ENCODE results near the gene STK39.

STK39 gene

DNA sequence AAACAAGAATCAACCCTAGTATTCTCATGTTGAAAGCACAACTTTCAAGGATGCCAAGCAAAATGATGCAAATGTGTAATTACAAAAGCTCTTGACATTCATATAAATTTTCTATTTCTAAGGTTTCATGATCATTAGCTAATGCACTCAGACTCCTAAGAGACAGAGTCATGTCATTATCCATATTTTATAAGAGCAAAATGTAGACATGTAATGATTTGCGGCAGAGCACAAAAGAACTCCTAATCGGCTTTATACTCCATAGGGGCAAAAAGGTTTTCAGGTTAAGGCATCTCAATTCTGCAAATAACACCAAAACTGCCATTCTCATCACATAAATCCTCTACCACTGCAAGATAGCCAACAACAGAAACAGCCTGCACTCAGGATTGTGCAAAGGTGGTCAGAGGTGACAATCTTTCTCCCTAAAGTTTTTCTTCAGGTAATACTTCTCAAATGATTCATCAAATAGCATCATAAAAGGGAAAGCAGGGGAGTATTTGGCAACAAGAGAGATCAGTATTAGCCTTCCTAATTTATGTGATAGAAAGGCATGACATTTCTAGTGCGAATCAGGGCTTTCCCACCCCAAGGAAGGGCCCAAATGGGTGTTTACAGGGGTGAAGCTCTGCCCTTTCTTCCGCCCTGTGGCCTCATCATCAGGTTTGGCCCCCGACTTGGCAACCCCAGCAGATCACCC lies 64.7 kb downstream of the STK39 start:
- H3K27ac ChIP-seq (ENCODE audit: low read length): no peak overlapping the region
- no peaks in the 10 kb centered on the region for H3K9me3 ChIP-seq (ENCODE audit: control insufficient read depth, insufficient read depth, low read length)
- H3K36me3 ChIP-seq (ENCODE audit: control insufficient read depth, insufficient read depth, low read length): no peaks in the 10 kb centered on the region
- DNase-seq (ENCODE audit: low read depth, low spot score): no peak
- H3K4me1 ChIP-seq (ENCODE audit: control insufficient read depth, insufficient read depth, low read length): no peaks in the 10 kb centered on the region; the same call in 1 of the 2 replicates
- H3K4me3 ChIP-seq (ENCODE audit: low read length): no peak overlapping the region
- WGBS (ENCODE audit: insufficient coverage, insufficient read length): no CpG with 5 or more reads among the region's 5 CpGs
- no peaks in the 10 kb centered on the region for H3K27me3 ChIP-seq (ENCODE audit: control insufficient read depth, insufficient read depth, low read length)

DNA sequence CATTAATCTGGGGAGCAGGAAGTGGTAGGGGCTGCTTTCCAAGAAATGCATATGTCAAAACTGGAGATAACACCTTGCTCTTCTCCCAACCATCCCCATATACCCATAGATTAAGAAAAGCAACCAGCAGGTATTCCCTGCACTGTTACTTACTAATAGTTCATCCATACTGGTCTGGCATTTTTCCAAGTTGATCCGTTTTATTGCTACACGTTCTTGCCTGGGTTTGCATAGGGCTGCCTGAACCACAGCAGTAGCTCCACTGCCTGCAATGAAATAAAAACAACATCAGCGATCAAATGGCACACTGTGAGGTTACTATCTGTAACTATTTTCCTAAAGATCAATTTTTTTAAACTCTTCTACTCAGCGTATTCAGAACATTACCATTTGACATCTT lies 65.6 kb downstream of the STK39 start:
- no CpG with 5 or more reads among the region's 4 CpGs for WGBS (ENCODE audit: insufficient coverage, insufficient read length)
- Histone ChIP-seq H3K27ac (ENCODE audit: low read length) (no peak overlapping the region), H3K27me3 (ENCODE audit: control insufficient read depth, insufficient read depth, low read length) (no peaks in the 10 kb centered on the region), H3K4me3 (ENCODE audit: low read length) (no peak overlapping the region), H3K36me3 (ENCODE audit: control insufficient read depth, insufficient read depth, low read length) (no peaks in the 10 kb centered on the region), H3K4me1 (ENCODE audit: control insufficient read depth, insufficient read depth, low read length) (no peaks in the 10 kb centered on the region; the same call in 1 of the 2 replicates), H3K9me3 (ENCODE audit: control insufficient read depth, insufficient read depth, low read length) (no peaks in the 10 kb centered on the region)
- no peak for DNase-seq (ENCODE audit: low read depth, low spot score)

DNA sequence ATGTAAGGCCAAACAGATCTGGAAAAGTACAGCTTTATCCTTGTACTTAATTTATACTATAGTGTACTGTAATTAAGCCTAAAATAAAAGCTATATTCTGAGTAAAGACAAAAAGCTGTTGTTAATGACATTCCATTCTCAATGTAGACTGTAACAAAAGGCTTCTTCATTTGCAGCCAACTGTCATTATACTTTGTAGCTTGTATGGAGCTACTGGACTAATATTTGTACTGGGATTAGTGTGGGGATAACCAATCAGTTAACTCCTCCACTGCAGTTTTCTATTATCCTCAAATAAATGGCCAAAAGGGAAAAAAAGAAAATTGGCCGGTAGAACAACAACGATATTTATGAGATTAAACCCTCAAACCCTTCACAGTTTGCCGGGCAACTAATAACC lies 66.5 kb downstream of the STK39 start:
- H3K27me3 ChIP-seq (ENCODE audit: control insufficient read depth, insufficient read depth, low read length): no peaks in the 10 kb centered on the region
- DNase-seq (ENCODE audit: low read depth, low spot score): no peak
- no CpG with 5 or more reads among the region's 3 CpGs for WGBS (ENCODE audit: insufficient coverage, insufficient read length)
- no peaks in the 10 kb centered on the region; the same call in 1 of the 2 replicates for H3K4me1 ChIP-seq (ENCODE audit: control insufficient read depth, insufficient read depth, low read length)
- no peaks in the 10 kb centered on the region for H3K36me3 ChIP-seq (ENCODE audit: control insufficient read depth, insufficient read depth, low read length)
- H3K27ac ChIP-seq (ENCODE audit: low read length): no peak overlapping the region
- H3K9me3 ChIP-seq (ENCODE audit: control insufficient read depth, insufficient read depth, low read length): no peaks in the 10 kb centered on the region
- H3K4me3 ChIP-seq (ENCODE audit: low read length): no peak overlapping the region

DNA sequence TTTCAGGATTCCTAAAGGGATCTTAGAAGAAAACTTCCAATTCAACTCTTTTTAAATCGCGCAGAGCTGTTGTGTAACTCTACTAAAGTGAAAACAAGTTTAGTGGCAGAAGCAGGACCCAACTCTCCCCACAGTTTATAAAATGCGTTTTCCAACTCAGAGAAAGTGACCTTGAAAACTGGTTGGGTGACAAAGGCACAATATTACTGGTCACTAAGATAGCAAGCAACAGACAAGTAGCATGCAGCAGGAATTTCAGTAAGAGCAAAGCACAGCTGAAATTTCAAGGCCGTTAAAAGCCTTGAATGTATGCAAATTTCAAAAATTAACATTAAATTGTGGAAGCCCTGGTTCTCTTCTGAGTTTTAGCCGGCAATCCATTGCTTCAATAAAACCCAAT lies 66.9 kb downstream of the STK39 start:
- Histone ChIP-seq H3K27ac (ENCODE audit: low read length) (no peak overlapping the region), H3K4me1 (ENCODE audit: control insufficient read depth, insufficient read depth, low read length) (no peaks in the 10 kb centered on the region; the same call in 1 of the 2 replicates), H3K36me3 (ENCODE audit: control insufficient read depth, insufficient read depth, low read length) (no peaks in the 10 kb centered on the region), H3K4me3 (ENCODE audit: low read length) (no peak overlapping the region), H3K9me3 (ENCODE audit: control insufficient read depth, insufficient read depth, low read length) (no peaks in the 10 kb centered on the region), H3K27me3 (ENCODE audit: control insufficient read depth, insufficient read depth, low read length) (no peaks in the 10 kb centered on the region)
- no CpG with 5 or more reads among the region's 5 CpGs for WGBS (ENCODE audit: insufficient coverage, insufficient read length)
- DNase-seq (ENCODE audit: low read depth, low spot score): no peak

- no peak overlapping the region for H3K27ac ChIP-seq (ENCODE audit: low read length)
- H3K36me3 ChIP-seq (ENCODE audit: control insufficient read depth, insufficient read depth, low read length): no peaks in the 10 kb centered on the region
- H3K4me1 ChIP-seq (ENCODE audit: control insufficient read depth, insufficient read depth, low read length): no peaks in the 10 kb centered on the region; the same call in 1 of the 2 replicates
- WGBS (ENCODE audit: insufficient coverage, insufficient read length): no CpG with 5 or more reads among the region's 5 CpGs
- no peak for DNase-seq (ENCODE audit: low read depth, low spot score)
- H3K27me3 ChIP-seq (ENCODE audit: control insufficient read depth, insufficient read depth, low read length): no peaks in the 10 kb centered on the region
- no peaks in the 10 kb centered on the region for H3K9me3 ChIP-seq (ENCODE audit: control insufficient read depth, insufficient read depth, low read length)
- H3K4me3 ChIP-seq (ENCODE audit: low read length): no peak overlapping the region
Observed at GRCh38 chr2:168179592-168179991, 67.8 kb downstream of the STK39 start.

DNA sequence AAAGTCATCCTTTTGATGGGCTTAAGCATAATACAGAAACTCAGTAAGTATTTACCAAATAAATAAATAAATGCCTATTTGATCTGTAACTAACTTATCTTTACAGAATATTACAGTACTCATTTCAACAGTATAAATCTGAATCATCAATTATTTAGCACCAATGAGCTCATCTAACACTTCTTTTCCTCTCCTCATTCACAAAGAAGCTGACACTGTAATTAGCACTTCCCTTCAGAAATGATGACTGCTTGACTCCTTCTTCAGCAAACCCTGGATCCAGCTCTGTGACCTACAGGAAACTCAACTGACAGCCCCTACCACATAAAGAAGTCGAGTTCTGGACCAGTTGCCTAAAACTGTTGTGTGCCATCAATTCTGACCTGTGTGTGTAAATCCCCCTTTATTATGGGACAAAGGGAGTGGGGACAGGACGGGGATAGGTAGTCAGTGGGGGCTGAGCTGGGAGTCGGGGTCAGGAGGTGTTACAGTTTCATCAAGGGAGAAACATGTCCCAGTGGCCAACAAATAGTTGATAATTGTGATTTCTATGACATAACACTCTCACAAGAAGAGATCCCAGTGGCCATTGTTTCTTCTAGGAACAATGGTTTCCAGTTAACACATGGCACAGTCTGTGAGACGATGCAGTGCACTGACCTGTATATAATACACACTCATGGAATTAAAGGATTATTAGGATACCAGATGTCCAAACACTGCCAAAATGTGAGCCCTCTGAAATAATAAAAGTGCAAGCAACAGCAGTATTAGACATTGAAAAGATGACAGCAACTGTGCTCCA lies 68.7 kb downstream of the STK39 start:
- Histone ChIP-seq H3K27me3 (ENCODE audit: control insufficient read depth, insufficient read depth, low read length) (no peaks in the 10 kb centered on the region), H3K36me3 (ENCODE audit: control insufficient read depth, insufficient read depth, low read length) (no peaks in the 10 kb centered on the region), H3K4me1 (ENCODE audit: control insufficient read depth, insufficient read depth, low read length) (no peaks in the 10 kb centered on the region; the same call in 1 of the 2 replicates), H3K9me3 (ENCODE audit: control insufficient read depth, insufficient read depth, low read length) (no peaks in the 10 kb centered on the region), H3K4me3 (ENCODE audit: low read length) (no peak overlapping the region), H3K27ac (ENCODE audit: low read length) (no peak overlapping the region)
- no peak for DNase-seq (ENCODE audit: low read depth, low spot score)
- WGBS (ENCODE audit: insufficient coverage, insufficient read length): no CpG with 5 or more reads among the region's 4 CpGs

GRCh38 chr2:168176402-168176801 lies 71.0 kb downstream of the STK39 start:
- no CpG with 5 or more reads among the region's 3 CpGs for WGBS (ENCODE audit: insufficient coverage, insufficient read length)
- no peak overlapping the region for H3K27ac ChIP-seq (ENCODE audit: low read length)
- H3K36me3 ChIP-seq (ENCODE audit: control insufficient read depth, insufficient read depth, low read length): no peaks in the 10 kb centered on the region
- H3K9me3 ChIP-seq (ENCODE audit: control insufficient read depth, insufficient read depth, low read length): no peaks in the 10 kb centered on the region
- DNase-seq (ENCODE audit: low read depth, low spot score): no peak
- H3K27me3 ChIP-seq (ENCODE audit: control insufficient read depth, insufficient read depth, low read length): no peaks in the 10 kb centered on the region
- H3K4me1 ChIP-seq (ENCODE audit: control insufficient read depth, insufficient read depth, low read length): no peaks in the 10 kb centered on the region
- H3K4me3 ChIP-seq (ENCODE audit: low read length): no peak overlapping the region

DNA sequence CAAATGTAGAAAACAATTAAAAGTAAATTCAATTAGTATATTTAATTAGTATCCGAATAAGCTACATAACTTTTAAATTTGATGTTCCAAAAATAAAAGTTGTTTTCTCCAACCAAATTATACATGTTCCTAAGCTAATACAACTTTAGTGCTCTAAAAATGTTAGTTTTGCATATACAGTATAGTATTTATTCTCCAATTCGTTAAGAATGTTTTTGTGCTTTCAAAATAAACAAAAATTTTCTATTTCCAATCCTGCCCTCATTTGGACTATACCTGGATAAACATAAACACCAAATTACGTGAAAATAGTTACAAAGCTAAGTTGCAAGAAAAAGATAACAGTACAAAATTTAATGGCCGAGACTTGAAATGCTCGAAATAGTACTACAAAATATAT lies 71.9 kb downstream of the STK39 start:
- DNase-seq (ENCODE audit: low read depth, low spot score): no peak
- Histone ChIP-seq H3K9me3 (ENCODE audit: control insufficient read depth, insufficient read depth, low read length) (no peaks in the 10 kb centered on the region), H3K27ac (ENCODE audit: low read length) (no peak overlapping the region), H3K4me1 (ENCODE audit: control insufficient read depth, insufficient read depth, low read length) (no peaks in the 10 kb centered on the region), H3K27me3 (ENCODE audit: control insufficient read depth, insufficient read depth, low read length) (no peaks in the 10 kb centered on the region), H3K36me3 (ENCODE audit: control insufficient read depth, insufficient read depth, low read length) (no peaks in the 10 kb centered on the region), H3K4me3 (ENCODE audit: low read length) (no peak overlapping the region)
- WGBS (ENCODE audit: insufficient coverage, insufficient read length): no CpG with 5 or more reads among the region's 5 CpGs

GRCh38 chr2:168174756-168175155 lies 72.6 kb downstream of the STK39 start:
- no peak for DNase-seq (ENCODE audit: low read depth, low spot score)
- no peak overlapping the region for H3K27ac ChIP-seq (ENCODE audit: low read length)
- no peaks in the 10 kb centered on the region for H3K36me3 ChIP-seq (ENCODE audit: control insufficient read depth, insufficient read depth, low read length)
- peaks cover under 1% of the 10 kb centered on the region; the same call in 1 of the 2 replicates for H3K4me1 ChIP-seq (ENCODE audit: control insufficient read depth, insufficient read depth, low read length)
- no peaks in the 10 kb centered on the region for H3K9me3 ChIP-seq (ENCODE audit: control insufficient read depth, insufficient read depth, low read length)
- H3K27me3 ChIP-seq (ENCODE audit: control insufficient read depth, insufficient read depth, low read length): no peaks in the 10 kb centered on the region
- no CpG with 5 or more reads among the region's 2 CpGs for WGBS (ENCODE audit: insufficient coverage, insufficient read length)
- H3K4me3 ChIP-seq (ENCODE audit: low read length): no peak overlapping the region

- Histone ChIP-seq H3K4me1 (ENCODE audit: control insufficient read depth, insufficient read depth, low read length) (peaks cover 1% of the 10 kb centered on the region; the same call in 1 of the 2 replicates), H3K27me3 (ENCODE audit: control insufficient read depth, insufficient read depth, low read length) (no peaks in the 10 kb centered on the region), H3K27ac (ENCODE audit: low read length) (no peak overlapping the region), H3K9me3 (ENCODE audit: control insufficient read depth, insufficient read depth, low read length) (no peaks in the 10 kb centered on the region), H3K36me3 (ENCODE audit: control insufficient read depth, insufficient read depth, low read length) (no peaks in the 10 kb centered on the region), H3K4me3 (ENCODE audit: low read length) (no peak overlapping the region)
- no CpG with 5 or more reads among the region's 4 CpGs for WGBS (ENCODE audit: insufficient coverage, insufficient read length)
- DNase-seq (ENCODE audit: low read depth, low spot score): no peak
Observed at GRCh38 chr2:168172071-168172470, 75.3 kb downstream of the STK39 start.
